GM19043 (cell line): ENCODE measurements around the gene ZNF665.
"Not testable (repeated sequence)": the region's sequence is repeated elsewhere in the genome, so short reads cannot be mapped to it uniquely, and the experiment has no call there.

Experiments
- ATAC-seq: cut with Tn5 transposase; IDR thresholded peaks from one replicate; pipeline ENCODE4 v1.9.1; 2021; ENCODE audit warnings: low read depth; ENCODE audit not compliant: unreplicated experiment

Gene ZNF665

DNA sequence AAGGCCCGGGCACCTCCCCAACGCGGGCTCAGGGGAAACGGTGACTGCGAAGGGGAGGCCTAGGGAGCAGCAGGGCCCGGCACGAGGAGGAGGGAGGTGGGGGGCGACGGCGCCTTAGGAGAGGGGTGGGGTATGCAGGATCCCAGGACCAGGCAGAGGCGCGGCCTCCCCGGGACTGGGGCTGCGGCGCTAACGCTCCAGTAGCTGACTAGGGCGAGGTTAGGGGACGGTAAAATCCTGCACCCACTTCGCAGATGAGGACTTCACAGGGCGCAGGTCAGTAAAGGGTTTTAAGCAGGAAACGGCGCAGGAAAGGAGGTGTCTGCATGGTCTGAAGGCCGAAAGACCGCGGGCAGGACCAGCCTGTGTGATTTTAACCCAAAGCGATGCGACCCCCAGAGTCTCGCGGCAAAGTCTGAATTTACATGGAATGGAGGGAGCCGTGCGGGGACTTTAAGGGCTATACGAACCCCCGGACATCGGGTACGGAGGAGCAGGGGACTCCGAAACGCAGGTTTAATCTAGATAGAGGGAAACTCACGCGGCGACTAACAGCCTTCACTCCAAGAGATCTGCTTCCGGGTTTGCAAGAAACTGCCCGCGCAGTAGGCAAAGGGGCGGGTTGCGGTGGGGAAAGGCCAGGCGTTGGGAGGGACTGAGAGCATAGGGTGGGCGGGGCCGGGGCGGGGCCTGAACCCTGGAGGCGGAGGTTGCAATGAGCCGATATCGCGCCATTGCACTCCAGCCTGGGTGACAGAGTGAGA lies at the start of gene ZNF665:
Gene ZNF665 (minus strand): TSS at position 588 of the 764 bp plus-strand sequence. CDS start 10,460 bp downstream, outside the sequence.
- ATAC-seq = no peak

GRCh38 chr19:53237114-53237777 lies 44.1 kb upstream of the ZNF665 start:
- ATAC-seq = no peak

- ATAC-seq = no peak
Measured at GRCh38 chr19:53224606-53225005, 31.4 kb upstream of the ZNF665 start.

DNA sequence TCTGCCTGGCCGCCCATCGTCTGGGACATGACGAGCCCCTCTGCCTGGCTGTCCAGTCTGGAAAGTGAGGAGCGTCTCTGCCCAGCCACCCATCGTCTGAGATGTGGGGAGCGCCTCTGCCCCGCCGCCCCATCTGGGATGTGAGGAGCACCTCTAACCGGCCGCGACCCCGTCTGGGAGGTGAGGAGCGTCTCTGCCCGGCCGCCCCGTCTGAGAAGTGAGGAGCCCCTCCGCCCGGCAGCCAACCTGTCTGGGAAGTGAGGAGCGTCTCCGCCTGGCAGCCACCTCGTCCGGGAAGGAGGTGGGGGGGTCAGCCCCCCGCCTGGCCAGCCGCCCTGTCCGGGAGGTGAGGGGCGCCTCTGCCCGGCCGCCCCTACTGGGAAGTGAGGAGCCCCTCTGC lies 29.6 kb upstream of the ZNF665 start:
- ATAC-seq = not testable (repeated sequence)

DNA sequence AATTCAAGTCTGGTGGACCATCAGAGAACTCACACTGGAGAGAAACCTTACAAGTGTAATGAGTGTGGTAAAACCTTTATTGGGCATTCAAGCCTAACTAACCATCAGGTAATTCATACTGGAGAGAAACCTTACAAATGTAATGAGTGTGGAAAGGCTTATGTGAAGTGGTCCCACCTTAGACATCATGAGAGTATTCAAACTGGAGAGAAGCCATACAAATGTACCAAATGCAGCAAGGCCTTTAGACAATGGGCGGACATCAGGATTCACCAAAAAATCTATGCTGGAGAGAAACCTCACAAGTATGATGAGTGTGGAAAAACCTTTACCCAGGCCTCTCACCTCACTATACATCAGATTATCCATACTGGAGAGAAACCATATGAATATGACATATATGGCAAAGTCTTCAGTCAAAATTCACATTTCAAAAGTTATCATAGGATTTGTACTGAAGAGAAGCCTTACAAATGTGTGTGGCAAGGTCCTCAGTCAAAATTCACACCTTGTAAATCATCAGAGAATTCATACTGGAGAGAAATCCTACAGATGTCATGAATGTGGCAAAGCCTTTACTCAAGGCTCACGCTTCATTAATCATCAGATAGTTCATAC lies 19.7 kb upstream of the ZNF665 start:
- no peak for ATAC-seq

GRCh38 chr19:53211554-53211953 lies 18.4 kb upstream of the ZNF665 start:
- not testable (repeated sequence) for ATAC-seq

GRCh38 chr19:53196777-53197396 lies 3.7 kb upstream of the ZNF665 start:
- ATAC-seq = no peak

GRCh38 chr19:53195265-53195903 lies 2.2 kb upstream of the ZNF665 start:
- ATAC-seq = no peak

- ATAC-seq = no peak
Measured at GRCh38 chr19:53193535-53194222, 521 bp upstream of the ZNF665 start.

- ATAC-seq = no peak
Measured at GRCh38 chr19:53190253-53190652, 2.9 kb downstream of the ZNF665 start.

DNA sequence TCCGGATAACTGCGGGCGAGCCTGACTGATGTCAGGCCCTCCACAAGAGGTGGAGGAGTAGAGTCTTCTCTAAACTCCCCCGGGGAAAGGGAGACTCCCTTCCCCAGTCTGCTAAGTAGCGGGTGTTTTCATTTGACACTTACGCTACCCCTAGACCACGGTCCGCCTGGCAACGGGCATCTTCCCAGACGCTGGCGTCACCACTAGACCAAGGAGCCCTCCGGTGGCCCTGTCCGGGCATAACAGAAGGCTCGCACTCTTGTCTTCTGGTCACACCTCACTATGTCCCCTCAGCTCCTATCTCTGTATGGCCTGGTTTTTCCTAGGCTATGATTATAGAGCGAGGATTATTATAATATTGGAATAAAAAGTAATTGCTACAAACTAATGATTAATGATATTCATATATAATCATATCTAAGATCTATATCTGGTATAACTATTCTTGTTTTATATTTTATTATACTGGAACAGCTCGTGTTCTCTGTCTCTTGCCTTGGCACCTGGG lies 3.4 kb downstream of the ZNF665 start:
- ATAC-seq = not testable (repeated sequence)

DNA sequence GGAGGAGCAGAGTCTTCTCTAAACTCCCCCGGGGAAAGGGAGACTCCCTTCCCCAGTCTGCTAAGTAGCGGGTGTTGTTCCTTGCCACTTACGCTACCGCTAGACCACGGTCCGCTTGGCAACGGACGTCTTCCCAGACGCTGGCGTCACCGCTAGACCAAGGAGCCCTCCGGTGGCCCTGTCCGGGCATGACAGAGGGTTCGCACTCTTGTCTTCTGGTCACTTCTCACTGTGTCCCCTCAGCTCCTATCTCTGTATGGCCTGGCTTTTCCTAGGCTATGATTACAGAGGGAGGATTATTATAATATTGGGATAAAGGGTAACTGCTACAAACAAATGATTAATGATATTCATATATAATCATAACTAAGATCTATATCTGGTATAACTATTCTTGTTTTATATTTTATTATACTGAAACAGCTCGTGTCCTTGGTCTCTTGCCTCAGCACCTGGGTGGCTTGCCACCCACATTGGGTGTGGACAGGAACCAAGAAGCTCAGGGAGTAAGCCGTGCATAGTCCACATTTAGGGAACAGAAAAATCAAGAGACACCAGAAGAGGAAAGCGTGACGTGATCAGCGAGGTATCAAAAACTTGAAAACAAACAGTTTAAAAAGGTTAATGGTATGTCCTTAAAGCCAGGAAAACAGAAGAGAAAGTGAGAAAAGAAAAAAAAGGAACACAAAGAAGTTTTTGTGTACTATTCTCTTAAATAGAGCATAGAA lies 7.8 kb downstream of the ZNF665 start:
- ATAC-seq = not testable (repeated sequence)

DNA sequence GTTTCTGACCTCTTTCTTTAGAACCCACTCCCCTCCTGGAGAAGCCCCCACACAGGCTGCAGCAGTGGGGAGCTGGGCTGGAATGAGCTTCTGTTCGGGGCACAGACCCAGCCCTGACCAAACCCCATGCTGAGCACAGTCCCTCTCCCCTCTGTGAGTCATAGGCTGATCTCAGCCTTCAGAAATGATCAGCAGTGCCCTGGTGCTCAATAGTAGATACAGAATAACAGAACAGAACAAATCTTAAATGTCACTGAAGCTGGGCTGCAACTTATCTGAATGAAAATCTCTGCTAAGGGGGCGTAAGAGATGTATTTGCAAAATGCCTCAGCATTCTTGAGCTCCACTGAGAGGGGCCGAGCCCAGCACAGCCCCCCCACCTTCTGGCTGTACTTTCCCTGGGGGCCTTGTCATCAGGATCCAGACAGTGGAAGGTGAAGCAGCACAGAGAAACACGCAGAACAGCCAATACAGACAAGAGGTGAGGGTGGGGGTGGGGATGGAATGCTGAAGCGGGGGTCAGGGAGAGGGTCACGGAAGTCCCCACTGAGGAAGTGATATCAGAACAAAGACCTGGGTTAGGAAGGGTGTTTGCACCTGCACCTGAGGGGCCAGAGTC lies 9.9 kb downstream of the ZNF665 start:
- no peak for ATAC-seq

DNA sequence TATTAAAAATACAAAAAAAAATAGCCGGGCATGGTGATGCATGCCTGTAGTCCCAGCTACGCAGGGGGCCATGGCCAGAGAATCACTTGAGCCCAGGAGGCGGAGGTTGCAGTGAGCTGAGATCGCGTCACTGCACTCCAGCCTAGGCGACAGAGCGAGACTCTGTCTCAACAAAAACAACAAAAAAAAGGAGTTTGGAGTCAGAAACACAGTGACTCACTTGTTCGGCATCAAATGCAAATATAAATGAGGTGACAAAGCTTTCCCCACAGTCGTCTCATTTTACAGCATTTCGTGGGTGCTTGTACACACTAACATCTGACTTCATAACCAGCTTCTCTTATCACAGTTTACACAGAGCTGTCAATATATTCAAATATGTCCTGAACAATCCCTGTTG lies 11.0 kb downstream of the ZNF665 start:
- ATAC-seq = no peak

DNA sequence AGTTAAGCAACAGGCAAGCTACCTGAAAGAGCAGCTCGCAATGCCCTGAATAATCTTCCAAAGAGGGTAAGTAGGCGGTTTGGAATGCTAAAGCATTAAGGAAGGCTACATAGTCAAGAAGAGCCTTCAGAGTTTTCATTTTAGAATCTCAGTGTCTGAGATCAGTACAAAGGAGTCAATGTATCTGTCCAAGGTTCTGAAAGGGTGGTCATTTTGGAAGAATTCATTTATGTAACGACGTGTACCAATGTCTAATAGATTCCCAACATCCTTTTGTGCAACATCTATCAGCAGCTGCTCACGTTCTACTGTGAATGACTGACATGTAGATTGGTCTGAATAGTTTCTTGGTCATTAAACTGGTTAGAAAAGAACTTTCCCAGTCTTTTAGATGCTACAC lies 15.2 kb downstream of the ZNF665 start:
- no peak for ATAC-seq

GRCh38 chr19:53172889-53173288 lies 20.3 kb downstream of the ZNF665 start:
- no peak for ATAC-seq

- ATAC-seq = no peak
Measured at GRCh38 chr19:53165691-53166091, 27.5 kb downstream of the ZNF665 start.

GRCh38 chr19:53161123-53161522 lies 32.0 kb downstream of the ZNF665 start:
- ATAC-seq = no peak

DNA sequence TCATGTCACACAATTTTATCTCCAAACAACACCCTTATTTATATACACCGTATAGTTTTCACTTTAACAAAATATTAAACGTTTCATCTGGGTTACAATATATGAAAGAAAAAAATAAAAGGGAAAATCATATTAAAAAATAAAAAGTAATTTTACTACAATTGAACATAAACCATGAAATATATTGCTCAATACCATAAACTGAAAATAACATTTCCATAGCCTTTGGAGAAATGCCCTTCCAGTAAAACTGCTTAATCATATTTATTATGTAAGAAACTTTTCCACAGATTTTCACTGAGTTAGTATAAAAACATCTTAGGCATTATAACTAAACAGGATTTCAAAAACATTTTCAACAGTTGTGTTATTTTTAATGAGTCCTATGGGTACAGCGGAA lies 32.8 kb downstream of the ZNF665 start:
- no peak for ATAC-seq
